GM13976 (cell line): ENCODE results near the gene NTM.

ENCODE experiments used
- DNase-seq: peaks from one replicate; pipeline ENCODE4 v3.0.0; 2012; ENCODE audit warnings: low spot score
- CTCF ChIP-seq: IDR thresholded peaks from 2 replicates; pipeline ENCODE4 v1.5.1; 2012; ENCODE audit warnings: borderline replicate concordance, mild to moderate bottlenecking; ENCODE audit not compliant: insufficient read depth; ENCODE audit errors: extremely low read depth, missing control alignments, control extremely low read depth
- in situ Hi-C: fragments of 300-500 bp; cut with MboI; formaldehyde crosslinking; loops from one replicate; pipeline ENCODE4 v1.12.0; 2022; ENCODE audit warnings: low sequenced_read_pairs, mixed read lengths, inconsistent platforms; ENCODE audit not compliant: unreplicated experiment

NTM gene

GRCh38 chr11:131470216-131470925 lies 100.0 kb downstream of the NTM start:
- TF ChIP-seq CTCF: no peak
- DNase-seq: no peak
- in situ Hi-C loops: no loop called here

GRCh38 chr11:131471976-131472375 lies 101.6 kb downstream of the NTM start:
- TF ChIP-seq CTCF: no peak
- no peak for DNase-seq

GRCh38 chr11:131474947-131475346 lies 104.5 kb downstream of the NTM start:
- no peak for TF ChIP-seq CTCF
- in situ Hi-C loops: no loop called here
- DNase-seq: no peak

More at GRCh38 chr11:131471976-131472375, 101.6 kb downstream of the NTM start:
- in situ Hi-C loops: no loop called here

- no peak for DNase-seq
- TF ChIP-seq CTCF: no peak
- in situ Hi-C loops: no loop called here
These were observed 105.9 kb downstream of the NTM start for GRCh38 chr11:131476266-131476665.

- TF ChIP-seq CTCF: no peak
- DNase-seq: no peak
- in situ Hi-C loops: no loop called here
These were observed 107.9 kb downstream of the NTM start for GRCh38 chr11:131478341-131478740.

GRCh38 chr11:131481303-131481702 lies 110.9 kb downstream of the NTM start:
- in situ Hi-C loops: no loop called here
- no peak for TF ChIP-seq CTCF
- no peak for DNase-seq
